Measurements from ENCODE around the gene ABCB6.

- no peak for TF ChIP-seq CTCF (optimal IDR thresholded peaks at IDR 0.05 in 1 of 3, IDR thresholded peaks at IDR 0.05 in 1 of 3, conservative IDR thresholded peaks at IDR 0.05 in 1 of 3; ENCODE audit: extremely low read depth in 1 of 3, insufficient read depth in 2 of 3, low read length in 3 of 3)
- TF ChIP-seq EZH2 (IDR thresholded peaks at IDR 0.05; ENCODE audit: low read length) = no peak
Observed at GRCh38 chr2:219245148-219245898, 26.6 kb upstream of the ABCB6 start, which contains the start of the genes GLB1L and STK16.
